Measurements from ENCODE around the gene GRAMD1C. TPM values are rescaled to one million over a fixed set of nuclear protein-coding genes. Genes with fewer than 3 reads are reported as not detected.

GRAMD1C gene
- total RNA-seq, 2 donors from 2014 or later = 1.6 to 5.1 TPM

- Mint-ChIP-seq H3K9me3 (no peaks in the 10 kb centered on the region), H3K4me1 (peaks cover 4% of the 10 kb centered on the region), H3K27me3 (ENCODE audit: insufficient read depth) (no peaks in the 10 kb centered on the region), H3K4me3 (no peak overlapping the region), H3K36me3 (ENCODE audit: low read depth) (peaks cover 19% of the 10 kb centered on the region), H3K27ac (no peak overlapping the region)
- Histone ChIP-seq H3K4me1 (ENCODE audit: control insufficient read depth, insufficient read depth, low read length) (no peaks in the 10 kb centered on the region), H3K4me3 (ENCODE audit: low read length) (no peak overlapping the region), H3K36me3 (ENCODE audit: control insufficient read depth, insufficient read depth, low read length) (no peaks in the 10 kb centered on the region), H3K27ac (ENCODE audit: low read depth, low read length) (no peak overlapping the region), H3K9me3 (ENCODE audit: control insufficient read depth, low read length) (no peaks in the 10 kb centered on the region), H3K9ac (ENCODE audit: extremely low read depth, low read length, poor library complexity, severe bottlenecking) (no peak overlapping the region), H3K27me3 (ENCODE audit: control insufficient read depth, insufficient read depth, low read length, poor library complexity, severe bottlenecking) (no peaks in the 10 kb centered on the region)
- no peak for TF ChIP-seq CTCF (conservative IDR thresholded peaks at IDR 0.05)
- 100% methylated on average over 1 to 3 of the region's 3 CpGs for WGBS, 2 experiments (ENCODE audit: insufficient coverage in 1 of 2, insufficient read length in 1 of 2)
- DNase-seq = no peak
Observed at GRCh38 chr3:113963879-113964278, 125.3 kb downstream of the GRAMD1C start.

DNA sequence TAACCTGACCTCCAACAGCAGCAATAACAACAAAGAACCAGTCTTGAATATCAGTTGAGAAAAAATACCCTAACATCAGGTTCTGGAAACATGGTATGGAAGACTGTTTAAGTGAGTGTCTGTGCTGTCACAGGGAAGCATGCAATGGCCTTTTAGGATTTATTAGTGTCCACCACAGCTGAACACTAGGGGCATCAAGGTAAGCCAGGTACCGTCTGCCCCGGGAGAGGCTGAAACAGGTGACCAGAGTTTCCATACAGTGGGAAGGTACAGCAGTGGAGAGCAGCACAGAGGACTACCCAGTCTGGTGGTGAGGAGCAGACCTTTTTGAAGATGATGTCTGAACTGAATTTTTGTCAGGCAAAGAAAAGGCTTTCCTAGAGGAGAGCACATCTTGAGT is 127.6 kb downstream of the GRAMD1C start:
- no peaks in the 10 kb centered on the region for H3K27me3 ChIP-seq (ENCODE audit: control insufficient read depth, insufficient read depth, low read length, poor library complexity, severe bottlenecking)
- no peaks in the 10 kb centered on the region for H3K9me3 ChIP-seq (ENCODE audit: control insufficient read depth, low read length)
- no peak overlapping the region for H3K27ac ChIP-seq (ENCODE audit: low read depth, low read length)
- peaks cover 4% of the 10 kb centered on the region for H3K4me1 Mint-ChIP-seq
- no peaks in the 10 kb centered on the region for H3K36me3 ChIP-seq (ENCODE audit: control insufficient read depth, insufficient read depth, low read length)
- H3K36me3 Mint-ChIP-seq (ENCODE audit: low read depth) = peaks cover under 1% of the 10 kb centered on the region
- H3K4me3 ChIP-seq (ENCODE audit: low read length) = no peak overlapping the region
- H3K27me3 Mint-ChIP-seq (ENCODE audit: insufficient read depth) = no peaks in the 10 kb centered on the region
- H3K4me1 ChIP-seq (ENCODE audit: control insufficient read depth, insufficient read depth, low read length) = no peaks in the 10 kb centered on the region
- peak; percentile 58 for DNase-seq
- H3K9me3 Mint-ChIP-seq = peaks cover under 1% of the 10 kb centered on the region
- no peak overlapping the region for H3K27ac Mint-ChIP-seq
- TF ChIP-seq CTCF (conservative IDR thresholded peaks at IDR 0.05) = peak; percentile 65
- 93 to 100% methylated on average over 2 of the region's 2 CpGs for WGBS, 2 experiments (ENCODE audit: insufficient coverage in 1 of 2, insufficient read length in 1 of 2)
- no peak overlapping the region for H3K4me3 Mint-ChIP-seq
- H3K9ac ChIP-seq (ENCODE audit: extremely low read depth, low read length, poor library complexity, severe bottlenecking) = no peak overlapping the region

DNA sequence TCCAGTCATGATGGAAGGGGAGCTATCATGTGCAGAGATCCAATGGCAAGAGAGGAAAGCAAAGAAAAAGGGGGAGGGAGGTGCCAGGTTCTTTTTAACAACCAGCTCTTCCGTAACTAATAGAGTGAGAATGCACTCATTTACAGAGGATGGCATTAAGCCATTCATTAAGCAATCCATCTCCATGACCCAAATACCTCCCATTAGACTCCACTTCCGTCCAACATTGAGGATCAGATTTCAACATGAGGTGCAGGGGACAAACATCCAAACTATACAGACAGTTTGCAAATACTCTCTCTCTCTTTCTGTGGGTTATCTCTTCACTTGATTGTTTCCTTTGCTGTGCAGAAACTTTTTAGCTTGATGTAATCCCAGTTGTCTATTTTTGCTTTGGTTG is 130.4 kb downstream of the GRAMD1C start:
- no peak for DNase-seq
- Mint-ChIP-seq H3K9me3 (peaks cover 24% of the 10 kb centered on the region), H3K27me3 (ENCODE audit: insufficient read depth) (no peaks in the 10 kb centered on the region), H3K27ac (no peak overlapping the region), H3K4me3 (no peak overlapping the region), H3K36me3 (ENCODE audit: low read depth) (peaks cover 7% of the 10 kb centered on the region), H3K4me1 (no peaks in the 10 kb centered on the region)
- H3K9ac ChIP-seq (ENCODE audit: extremely low read depth, low read length, poor library complexity, severe bottlenecking) = no peak overlapping the region
- 80 to 84% methylated on average over 1 to 2 of the region's 2 CpGs for WGBS, 2 experiments (ENCODE audit: insufficient coverage in 1 of 2, insufficient read length in 1 of 2)
- H3K36me3 ChIP-seq (ENCODE audit: control insufficient read depth, insufficient read depth, low read length) = no peaks in the 10 kb centered on the region
- no peaks in the 10 kb centered on the region for H3K4me1 ChIP-seq (ENCODE audit: control insufficient read depth, insufficient read depth, low read length)
- H3K27ac ChIP-seq (ENCODE audit: low read depth, low read length) = no peak overlapping the region
- peaks cover 12% of the 10 kb centered on the region for H3K9me3 ChIP-seq (ENCODE audit: control insufficient read depth, low read length)
- no peak overlapping the region for H3K4me3 ChIP-seq (ENCODE audit: low read length)
- no peaks in the 10 kb centered on the region for H3K27me3 ChIP-seq (ENCODE audit: control insufficient read depth, insufficient read depth, low read length, poor library complexity, severe bottlenecking)
- no peak for TF ChIP-seq CTCF (conservative IDR thresholded peaks at IDR 0.05)

Measured in endodermal cell (in vitro differentiated cells).